Fibroblast of mammary gland (primary cell): ENCODE data around the gene NKG7.
A peak's percentile ranks its signal among the peaks of the same experiment; 100 is the strongest.

Experiments
- DNase-seq: peaks from one replicate; pipeline ENCODE4 v3.0.0-alpha.2; 2010; ENCODE audit warnings: low read depth
- H3K4me3 ChIP-seq: 2 replicates; pipeline ENCODE4 v1.5.1; 2011; ENCODE audit warnings: low read depth, mild to moderate bottlenecking, low read length, moderate library complexity; ENCODE audit not compliant: control insufficient read depth
- CTCF ChIP-seq: conservative IDR thresholded peaks from 2 replicates; pipeline ENCODE4 v1.5.1; 2011; ENCODE audit warnings: low read depth, low read length, inconsistent platforms; ENCODE audit not compliant: control insufficient read depth, insufficient read depth

NKG7 gene

GRCh38 chr19:51365965-51366388 lies 6.5 kb downstream of the NKG7 start, which contains the start of gene ETFB:
TSS of gene ETFB (minus strand) at chr19:51366388. CDS start at chr19:51366326, 62 bp downstream.
- TF ChIP-seq CTCF: no peak
- DNase-seq: no peak
- peak within 1 kb of the TSS; percentile 93 for H3K4me3 ChIP-seq

GRCh38 chr19:51365211-51365964 lies 7.1 kb downstream of the NKG7 start:
- DNase-seq: peak; percentile 71
- peak overlapping the region; percentile 93 for H3K4me3 ChIP-seq
- TF ChIP-seq CTCF: no peak

GRCh38 chr19:51364200-51365106 lies 8.0 kb downstream of the NKG7 start:
- H3K4me3 ChIP-seq: no peak overlapping the region
- DNase-seq: peak; percentile 32
- no peak for TF ChIP-seq CTCF

- TF ChIP-seq CTCF: no peak
- DNase-seq: no peak
- no peak overlapping the region for H3K4me3 ChIP-seq
These were observed 11.2 kb downstream of the NKG7 start for GRCh38 chr19:51361239-51361638.

- no peak for TF ChIP-seq CTCF
- peak; percentile 95 for DNase-seq
- no peak overlapping the region for H3K4me3 ChIP-seq
These were observed 13.2 kb downstream of the NKG7 start for GRCh38 chr19:51359294-51359693.

- TF ChIP-seq CTCF: no peak
- no peak overlapping the region for H3K4me3 ChIP-seq
- DNase-seq: no peak
These were observed 14.5 kb downstream of the NKG7 start for GRCh38 chr19:51357952-51358351.
